NCI-H1436 (cell line): Measurements from ENCODE around the gene AHNAK.

ENCODE experiments used
- DNase-seq: peaks from one replicate; lab custom pipeline; 2025; lab: John Stamatoyannopoulos, UW

AHNAK gene

GRCh38 chr11:62404901-62405300 lies 141.7 kb downstream of the AHNAK start:
- no peak for DNase-seq

DNA sequence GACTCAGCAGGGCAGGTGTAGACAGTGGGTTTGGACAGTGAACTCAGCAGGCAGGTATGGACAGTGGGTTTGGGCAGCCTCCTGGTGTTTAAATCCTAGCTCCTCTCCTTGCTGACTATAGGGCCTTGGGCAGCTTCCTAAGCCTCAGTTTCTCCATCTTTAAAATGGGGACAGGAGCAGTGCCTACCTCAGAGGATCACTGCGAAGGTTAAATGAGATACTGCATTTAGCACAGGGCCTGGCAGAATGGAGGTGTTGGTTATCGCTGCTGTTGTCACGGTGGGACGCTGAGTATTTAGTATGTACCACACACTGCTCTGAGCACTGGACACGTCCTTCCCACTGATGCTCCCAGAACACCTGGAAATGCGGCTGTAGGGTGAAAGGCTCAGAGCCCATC lies 142.2 kb downstream of the AHNAK start:
- DNase-seq, result no peak

GRCh38 chr11:62402960-62403730 lies 143.5 kb downstream of the AHNAK start:
- no peak for DNase-seq

DNA sequence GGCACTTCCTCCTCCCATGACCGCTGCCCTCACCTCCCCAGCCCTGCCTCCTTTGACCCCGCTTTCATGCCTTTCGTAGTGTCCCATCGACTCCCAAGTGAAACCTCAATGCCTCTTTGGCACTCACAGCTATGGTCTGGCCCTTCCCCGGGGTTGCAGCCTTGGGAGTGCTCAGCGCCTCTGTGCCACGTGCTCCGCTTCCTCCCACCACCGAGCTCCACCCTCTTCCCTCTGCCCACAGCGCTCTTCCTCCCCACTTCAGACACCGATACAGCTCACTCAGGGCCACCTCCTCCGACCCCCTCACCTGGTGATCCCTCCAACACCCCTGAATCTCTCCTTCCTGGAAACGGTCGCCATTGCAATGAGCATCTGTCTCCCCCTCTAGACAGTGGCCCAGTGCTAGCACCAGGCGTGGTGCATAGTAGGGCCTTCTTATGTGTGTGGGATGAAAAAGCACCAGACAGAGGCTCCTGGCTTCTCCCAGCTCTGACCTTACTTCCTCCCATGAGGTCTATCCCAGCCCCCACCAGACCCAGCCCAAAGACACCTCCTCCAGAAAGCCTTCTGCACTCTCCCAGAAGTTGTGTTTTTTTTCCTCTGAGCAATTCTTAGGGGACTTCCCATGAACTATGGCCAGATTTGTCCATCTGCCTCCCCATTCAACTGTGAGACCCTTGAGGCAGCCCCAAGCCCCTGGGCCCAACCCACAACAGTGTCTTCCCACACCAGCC lies 144.2 kb downstream of the AHNAK start:
- DNase-seq, result no peak

DNA sequence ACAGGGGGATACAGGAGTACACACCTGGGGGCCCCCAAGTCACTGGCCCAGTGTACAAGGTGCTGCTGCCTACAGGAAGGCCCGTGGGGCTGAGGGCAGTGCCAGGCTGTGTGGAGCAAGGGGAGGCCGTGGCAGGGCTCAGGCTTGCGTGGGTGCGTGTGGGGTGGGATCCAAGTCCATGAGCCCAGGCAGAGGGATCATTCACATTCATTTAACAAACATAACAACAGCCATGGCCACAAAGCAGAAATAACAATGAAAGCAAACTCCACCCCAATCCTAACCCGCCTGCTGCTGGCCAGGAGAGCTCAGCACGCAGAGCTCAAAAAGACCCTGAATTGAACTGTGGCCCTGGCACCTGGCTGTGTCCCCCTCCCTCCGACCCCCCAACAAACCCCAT lies 144.8 kb downstream of the AHNAK start:
- DNase-seq, result no peak

- DNase-seq, result no peak
Observed at GRCh38 chr11:62401356-62401755, 145.2 kb downstream of the AHNAK start.

DNA sequence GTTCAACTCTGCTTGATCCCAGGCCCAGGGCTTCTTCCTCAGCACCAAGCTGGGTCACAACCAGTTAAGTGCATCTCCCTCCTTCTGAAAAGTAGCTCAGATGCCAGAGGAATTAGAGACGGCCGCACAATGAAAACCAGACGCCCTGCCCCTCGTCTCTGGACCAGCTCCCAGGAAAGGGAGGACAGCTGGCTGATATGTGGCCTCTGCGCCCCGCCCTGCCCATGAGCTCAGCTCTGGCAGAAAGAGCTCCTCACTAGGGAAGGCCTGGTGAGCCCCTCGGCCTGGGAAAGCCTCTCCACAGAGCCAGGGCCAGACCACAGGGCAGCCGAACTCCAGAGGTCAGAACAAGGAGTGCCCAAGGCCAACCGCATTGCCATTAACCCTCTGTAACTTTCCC lies 145.8 kb downstream of the AHNAK start:
- DNase-seq, result no peak

DNA sequence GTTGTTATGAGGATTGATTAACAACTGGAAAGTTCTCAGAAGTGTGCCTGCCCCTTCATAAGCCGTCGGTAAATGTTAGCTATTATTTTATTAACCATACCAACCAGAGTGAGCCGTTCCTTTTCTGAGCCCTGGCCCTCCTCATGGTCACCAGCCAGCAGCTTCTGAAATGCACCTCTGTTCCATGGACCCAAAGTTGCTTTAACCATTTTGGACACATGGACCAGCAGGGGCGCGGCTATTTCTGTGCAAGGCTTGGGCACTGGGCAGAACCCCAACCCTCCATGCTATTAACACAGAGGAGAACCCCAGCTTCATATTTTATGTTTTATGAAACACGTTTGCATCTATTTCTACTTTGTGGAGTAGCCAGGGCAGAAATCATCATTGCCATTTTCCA lies 146.3 kb downstream of the AHNAK start:
- no peak for DNase-seq

DNA sequence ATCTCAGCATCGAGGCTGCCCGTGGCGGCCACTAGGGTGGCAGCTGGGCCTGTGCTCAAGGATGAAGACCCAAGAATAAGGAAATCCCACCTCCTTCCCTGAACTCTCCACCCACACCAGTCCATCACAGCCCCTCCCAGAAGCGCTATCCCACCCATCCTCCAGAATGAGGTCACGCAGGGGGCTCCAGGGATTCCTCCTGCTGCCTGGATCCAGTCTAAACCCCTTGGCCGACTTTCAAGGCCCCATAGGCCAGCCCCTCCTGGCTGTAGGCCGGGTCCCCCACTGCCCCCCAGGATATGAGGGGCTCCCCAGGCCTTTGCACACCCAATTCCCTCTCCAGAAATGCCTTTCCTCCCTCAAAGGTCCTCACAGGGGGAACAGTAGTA lies 146.7 kb downstream of the AHNAK start:
- DNase-seq, result no peak

- DNase-seq, result no peak
Observed at GRCh38 chr11:62399172-62399877, 147.3 kb downstream of the AHNAK start.

DNA sequence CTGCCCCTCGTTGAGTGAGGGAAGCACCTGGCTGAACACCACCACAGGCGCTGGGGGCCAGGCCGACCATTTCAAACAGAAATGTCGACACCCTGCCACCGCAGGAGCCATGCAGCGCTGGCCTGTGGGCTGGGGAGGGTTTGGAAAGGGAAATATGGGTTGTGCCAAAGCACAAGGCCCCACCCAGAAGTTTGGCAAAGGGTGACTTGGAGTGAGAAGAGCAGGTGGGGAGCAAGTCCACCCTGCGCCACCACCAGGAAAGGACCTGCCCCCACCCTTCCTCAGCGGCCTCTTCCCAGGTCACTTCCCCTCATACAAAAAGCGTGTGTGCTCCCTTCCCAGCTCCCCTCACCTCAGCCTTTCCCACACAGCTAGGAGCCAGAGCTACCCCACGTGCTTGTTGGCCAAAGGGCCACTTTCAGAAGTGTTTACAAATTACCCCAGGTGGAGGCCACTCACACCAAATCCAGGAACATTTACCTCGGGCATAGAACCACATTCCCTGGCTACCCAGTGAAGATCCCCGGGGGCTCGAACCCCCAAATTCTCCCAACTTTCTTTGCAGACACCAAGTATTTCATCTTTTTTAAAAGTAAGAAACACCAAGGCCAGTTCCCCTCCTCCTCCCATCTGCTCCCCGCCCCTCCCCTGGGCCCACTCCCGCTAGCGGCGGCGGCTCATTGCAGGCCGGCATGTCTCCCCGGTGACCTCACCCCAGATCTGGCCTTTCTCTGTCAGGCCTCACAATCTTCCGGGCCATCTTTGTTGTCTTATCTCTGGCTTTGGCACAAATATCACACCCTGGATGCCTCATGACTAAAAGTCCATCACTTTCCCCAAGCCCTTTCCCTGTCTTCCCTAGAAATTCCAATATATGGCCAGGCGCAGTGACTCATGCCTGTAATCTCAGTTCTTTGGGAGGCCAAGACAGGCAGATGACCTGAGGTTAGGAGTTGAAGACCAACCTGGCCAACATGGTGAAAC lies 148.3 kb downstream of the AHNAK start:
- no peak for DNase-seq

DNA sequence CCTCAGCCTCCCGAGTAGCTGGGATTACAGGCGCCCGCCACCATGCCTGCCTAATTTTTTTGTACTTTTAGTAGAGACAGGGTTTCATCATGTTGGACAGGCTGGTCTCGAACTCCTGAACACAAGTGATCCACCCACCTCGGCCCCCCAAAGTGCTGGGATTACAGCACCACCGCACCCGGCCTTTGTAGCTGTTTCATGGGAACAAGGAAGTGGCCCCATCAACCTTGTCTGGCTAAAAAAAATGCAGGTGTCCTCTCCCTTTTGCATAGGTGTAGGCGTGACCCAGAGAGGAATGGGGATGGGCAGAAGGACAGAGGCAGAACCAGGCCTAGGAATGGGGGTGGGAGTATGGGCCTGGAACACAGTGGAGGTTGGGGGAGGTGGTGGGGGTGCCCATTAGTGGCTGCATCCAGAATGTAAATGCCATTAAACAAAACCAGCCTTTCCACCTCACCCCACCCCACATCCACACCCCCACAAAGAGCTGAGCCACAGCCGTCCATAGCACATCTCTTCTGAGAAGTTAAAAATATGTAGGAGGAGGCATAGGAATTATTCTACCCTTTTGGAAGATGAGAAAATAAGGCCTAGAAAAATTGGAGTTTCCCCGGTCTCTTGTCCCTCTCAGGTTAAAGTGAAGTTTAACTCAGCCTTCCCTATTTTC lies 150.6 kb downstream of the AHNAK start:
- DNase-seq, result no peak

DNA sequence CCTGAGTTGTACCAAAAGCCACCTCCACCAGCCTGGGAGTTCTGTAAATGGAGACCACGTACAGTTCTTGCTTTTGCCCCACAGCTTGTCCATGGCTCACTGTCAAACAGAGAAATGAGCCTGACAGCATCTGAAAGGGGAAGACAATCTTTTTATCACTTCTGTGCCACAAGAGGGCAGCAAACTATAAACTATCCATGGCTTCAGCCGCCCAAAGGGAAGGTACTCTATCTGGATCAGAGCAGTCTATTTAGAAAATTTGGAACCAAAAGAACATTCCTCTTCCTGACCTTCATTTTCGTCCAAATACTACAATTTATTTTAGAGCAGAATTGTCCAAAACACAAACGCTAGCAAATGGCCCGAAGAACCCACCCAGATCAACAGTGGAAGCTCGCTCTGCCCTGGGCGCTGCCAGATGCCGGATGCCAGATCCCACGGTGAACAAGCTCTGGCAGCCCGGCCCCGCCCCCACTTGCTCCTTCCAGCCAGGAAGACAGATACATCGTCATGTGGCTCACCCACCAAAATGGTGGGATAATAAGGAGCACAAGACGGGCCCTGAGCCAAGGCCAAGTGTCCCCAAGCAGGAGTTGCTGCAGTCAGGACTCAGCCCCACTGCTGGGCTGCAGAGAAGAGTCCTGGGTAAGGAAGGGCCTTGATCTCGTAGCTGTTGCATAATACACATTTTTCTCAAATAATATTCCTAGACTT lies 151.6 kb downstream of the AHNAK start:
- peak; percentile 54 for DNase-seq

- no peak for DNase-seq
Observed at GRCh38 chr11:62393735-62394134, 152.9 kb downstream of the AHNAK start.

GRCh38 chr11:62393061-62393611 lies 153.5 kb downstream of the AHNAK start:
- DNase-seq, result peak; percentile 6

DNA sequence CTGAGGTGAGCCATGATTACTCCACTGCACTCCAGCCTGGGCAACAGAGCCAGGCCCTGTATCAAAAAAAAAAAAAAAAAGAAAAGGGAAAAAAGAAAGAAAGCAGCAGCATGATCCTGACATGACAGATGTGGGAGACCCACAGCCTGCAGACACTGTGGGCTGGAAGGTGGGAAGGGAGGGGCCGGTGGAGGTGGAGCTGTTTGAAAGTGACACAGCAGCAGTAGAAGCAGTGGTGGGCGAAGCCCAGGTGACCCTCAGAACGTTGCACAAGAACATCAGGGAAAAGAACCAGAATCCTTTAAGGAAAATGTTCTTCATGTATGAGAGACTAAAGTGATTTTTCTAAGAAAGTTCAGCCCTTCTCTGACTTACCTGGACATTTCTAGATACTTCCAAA lies 154.1 kb downstream of the AHNAK start:
- DNase-seq, result no peak

GRCh38 chr11:62391642-62392425 lies 154.8 kb downstream of the AHNAK start:
- DNase-seq, result no peak

- no peak for DNase-seq
Observed at GRCh38 chr11:62390722-62391121, 155.9 kb downstream of the AHNAK start.

GRCh38 chr11:62390237-62390636 lies 156.4 kb downstream of the AHNAK start:
- DNase-seq, result no peak
